Ishikawa (cell line): ENCODE measurements around the gene DIS3L2.
A peak's percentile ranks its signal among the peaks of the same experiment; 100 is the strongest.

Experiments used
- CEBPB ChIP-seq: IDR thresholded peaks from 2 replicates; pipeline ENCODE4 v1.6.1; 2012
- CREB1 ChIP-seq: IDR thresholded peaks from 2 replicates; pipeline ENCODE4 v1.6.1; 2012; ENCODE audit warnings: low read depth
- EGR1 ChIP-seq: IDR thresholded peaks from 2 replicates; pipeline ENCODE4 v1.6.1; 2012
- EP300 ChIP-seq: IDR thresholded peaks from 2 replicates; pipeline ENCODE4 v1.6.1; 2012; ENCODE audit warnings: borderline replicate concordance
- FOXM1 ChIP-seq: IDR thresholded peaks from 2 replicates; pipeline ENCODE4 v1.6.1; 2012; ENCODE audit warnings: low read depth, borderline replicate concordance
- NFIC ChIP-seq: IDR thresholded peaks from 2 replicates; pipeline ENCODE4 v1.6.1; 2012
- RAD21 ChIP-seq: IDR thresholded peaks from 2 replicates; pipeline ENCODE4 v1.6.1; 2012; ENCODE audit warnings: low read depth
- TAF1 ChIP-seq: IDR thresholded peaks from 2 replicates; pipeline ENCODE4 v1.6.1; 2012; ENCODE audit warnings: low read depth, mild to moderate bottlenecking
- TCF12 ChIP-seq: IDR thresholded peaks from 2 replicates; pipeline ENCODE4 v1.6.1; 2012; ENCODE audit warnings: low read depth
- TEAD4 ChIP-seq: IDR thresholded peaks from 2 replicates; pipeline ENCODE4 v1.6.1; 2012
- YY1 ChIP-seq: IDR thresholded peaks from 2 replicates; pipeline ENCODE4 v1.6.1; 2012; ENCODE audit warnings: low read depth
- ZBTB7A ChIP-seq: IDR thresholded peaks from 2 replicates; pipeline ENCODE4 v1.6.1; 2012; ENCODE audit warnings: low read depth
- TF ChIP-seq, protein P1 (sequence below): IDR thresholded peaks from 2 replicates; pipeline ENCODE4 v1.6.1; 2012
- TF ChIP-seq, protein P2 (sequence below): IDR thresholded peaks from 2 replicates; pipeline ENCODE4 v1.6.1; 2012; ENCODE audit warnings: low read depth, mild to moderate bottlenecking
- TF ChIP-seq, protein P3 (sequence below): IDR thresholded peaks from 2 replicates; pipeline ENCODE4 v1.6.1; 2012

Gene DIS3L2

DNA sequence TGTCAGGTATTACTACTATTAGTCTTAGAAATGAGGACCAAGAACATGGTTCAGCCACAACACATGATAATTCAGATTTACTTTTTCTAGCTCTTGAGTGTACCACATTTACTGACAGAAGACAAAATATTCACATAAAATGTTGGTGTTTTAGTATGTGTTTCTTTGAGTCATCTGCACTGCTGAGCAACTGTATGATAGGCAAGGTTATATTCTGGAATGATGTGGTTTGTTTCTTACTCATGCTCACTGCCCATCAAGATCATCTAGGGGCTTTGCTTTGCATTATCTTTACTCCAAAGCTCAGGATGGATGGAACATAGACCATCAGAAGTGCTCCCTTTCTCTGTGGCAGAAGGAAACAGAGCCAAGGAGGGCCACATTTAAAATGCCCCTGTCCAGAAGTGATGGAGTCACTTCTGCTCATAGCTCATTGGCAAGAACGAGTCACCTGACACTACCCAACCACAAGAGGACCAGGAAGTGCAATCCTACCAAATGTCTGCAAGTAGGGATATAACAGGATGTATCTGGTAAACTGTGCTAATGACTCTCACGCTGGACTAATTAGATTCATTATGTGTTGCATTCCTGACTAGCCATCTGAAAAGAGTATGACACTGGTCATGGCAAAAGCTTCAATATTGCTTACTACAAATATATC lies 81.5 kb downstream of the DIS3L2 start:
- no peak for TF ChIP-seq YY1
- TF ChIP-seq, protein P1, sequence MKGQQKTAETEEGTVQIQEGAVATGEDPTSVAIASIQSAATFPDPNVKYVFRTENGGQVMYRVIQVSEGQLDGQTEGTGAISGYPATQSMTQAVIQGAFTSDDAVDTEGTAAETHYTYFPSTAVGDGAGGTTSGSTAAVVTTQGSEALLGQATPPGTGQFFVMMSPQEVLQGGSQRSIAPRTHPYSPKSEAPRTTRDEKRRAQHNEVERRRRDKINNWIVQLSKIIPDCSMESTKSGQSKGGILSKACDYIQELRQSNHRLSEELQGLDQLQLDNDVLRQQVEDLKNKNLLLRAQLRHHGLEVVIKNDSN, result 0 out of 2 replicates have a peak, but pooled peaks have one; percentile 40

DNA sequence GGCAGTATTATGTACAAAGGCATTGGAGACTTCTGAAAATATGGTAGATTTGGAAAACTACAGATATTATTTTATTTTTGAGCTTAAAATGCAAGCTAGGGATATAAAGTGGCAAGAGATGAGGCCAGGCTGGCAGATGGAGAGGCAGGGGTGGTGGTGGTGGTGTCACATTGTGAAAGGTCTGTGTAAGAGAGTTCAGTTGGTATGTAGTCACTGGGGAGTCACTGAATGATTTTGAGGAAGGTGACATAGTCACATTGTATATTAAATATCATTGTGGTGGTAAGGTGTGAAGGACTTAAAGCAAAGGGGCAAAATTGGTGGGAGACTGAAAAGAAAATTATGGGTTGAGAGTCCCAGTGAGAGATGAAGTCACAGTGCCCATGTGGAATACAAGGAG lies 82.5 kb downstream of the DIS3L2 start:
- TF ChIP-seq CEBPB, result no peak
- TF ChIP-seq FOXM1, result no peak

DNA sequence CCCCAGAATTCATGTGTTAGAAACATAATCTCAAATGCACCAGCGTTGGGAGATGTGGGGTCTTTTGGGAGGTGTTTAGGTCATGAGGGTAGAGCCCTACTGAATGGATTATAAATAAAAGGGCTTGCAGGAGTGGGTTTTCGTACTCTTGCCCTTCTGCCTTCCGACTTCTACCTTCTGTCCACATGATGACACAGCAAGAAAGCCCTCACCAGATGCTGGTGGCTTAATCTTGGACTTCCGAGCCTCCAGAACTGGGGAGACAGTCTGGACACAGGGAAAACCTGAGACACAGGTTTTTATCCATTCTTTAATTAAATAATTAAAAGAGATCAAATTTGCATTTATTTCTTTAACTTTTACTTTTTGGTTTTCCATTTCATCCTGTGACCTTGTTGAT lies 87.8 kb downstream of the DIS3L2 start:
- TF ChIP-seq TAF1 (no peak), EGR1 (no peak), ZBTB7A (no peak), YY1 (no peak), FOXM1 (no peak), CEBPB (no peak), CREB1 (no peak)
- TF ChIP-seq, protein P2, sequence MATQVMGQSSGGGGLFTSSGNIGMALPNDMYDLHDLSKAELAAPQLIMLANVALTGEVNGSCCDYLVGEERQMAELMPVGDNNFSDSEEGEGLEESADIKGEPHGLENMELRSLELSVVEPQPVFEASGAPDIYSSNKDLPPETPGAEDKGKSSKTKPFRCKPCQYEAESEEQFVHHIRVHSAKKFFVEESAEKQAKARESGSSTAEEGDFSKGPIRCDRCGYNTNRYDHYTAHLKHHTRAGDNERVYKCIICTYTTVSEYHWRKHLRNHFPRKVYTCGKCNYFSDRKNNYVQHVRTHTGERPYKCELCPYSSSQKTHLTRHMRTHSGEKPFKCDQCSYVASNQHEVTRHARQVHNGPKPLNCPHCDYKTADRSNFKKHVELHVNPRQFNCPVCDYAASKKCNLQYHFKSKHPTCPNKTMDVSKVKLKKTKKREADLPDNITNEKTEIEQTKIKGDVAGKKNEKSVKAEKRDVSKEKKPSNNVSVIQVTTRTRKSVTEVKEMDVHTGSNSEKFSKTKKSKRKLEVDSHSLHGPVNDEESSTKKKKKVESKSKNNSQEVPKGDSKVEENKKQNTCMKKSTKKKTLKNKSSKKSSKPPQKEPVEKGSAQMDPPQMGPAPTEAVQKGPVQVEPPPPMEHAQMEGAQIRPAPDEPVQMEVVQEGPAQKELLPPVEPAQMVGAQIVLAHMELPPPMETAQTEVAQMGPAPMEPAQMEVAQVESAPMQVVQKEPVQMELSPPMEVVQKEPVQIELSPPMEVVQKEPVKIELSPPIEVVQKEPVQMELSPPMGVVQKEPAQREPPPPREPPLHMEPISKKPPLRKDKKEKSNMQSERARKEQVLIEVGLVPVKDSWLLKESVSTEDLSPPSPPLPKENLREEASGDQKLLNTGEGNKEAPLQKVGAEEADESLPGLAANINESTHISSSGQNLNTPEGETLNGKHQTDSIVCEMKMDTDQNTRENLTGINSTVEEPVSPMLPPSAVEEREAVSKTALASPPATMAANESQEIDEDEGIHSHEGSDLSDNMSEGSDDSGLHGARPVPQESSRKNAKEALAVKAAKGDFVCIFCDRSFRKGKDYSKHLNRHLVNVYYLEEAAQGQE, result no peak
- TF ChIP-seq, protein P1, result no peak
- TF ChIP-seq, protein P3, sequence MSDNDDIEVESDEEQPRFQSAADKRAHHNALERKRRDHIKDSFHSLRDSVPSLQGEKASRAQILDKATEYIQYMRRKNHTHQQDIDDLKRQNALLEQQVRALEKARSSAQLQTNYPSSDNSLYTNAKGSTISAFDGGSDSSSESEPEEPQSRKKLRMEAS, result no peak

DNA sequence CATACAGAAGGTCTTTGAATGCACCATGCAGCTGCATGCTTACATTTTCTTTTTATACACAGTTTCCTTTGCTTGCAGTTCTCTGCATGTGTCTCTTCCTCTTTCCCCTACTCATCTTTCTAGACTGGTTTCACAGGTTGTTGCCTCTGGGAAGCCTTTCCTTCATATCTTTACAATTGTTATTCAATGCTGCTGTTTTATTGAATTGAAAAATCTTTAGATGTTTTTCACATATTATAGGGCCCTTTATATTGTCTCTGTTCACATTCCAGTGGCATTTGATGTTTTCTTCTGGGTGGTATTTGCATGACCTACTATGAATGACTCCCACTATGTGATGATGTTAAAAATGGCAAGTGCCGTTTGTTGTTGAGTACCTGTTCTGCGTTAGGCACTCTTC lies 91.1 kb downstream of the DIS3L2 start:
- TF ChIP-seq YY1, result no peak

DNA sequence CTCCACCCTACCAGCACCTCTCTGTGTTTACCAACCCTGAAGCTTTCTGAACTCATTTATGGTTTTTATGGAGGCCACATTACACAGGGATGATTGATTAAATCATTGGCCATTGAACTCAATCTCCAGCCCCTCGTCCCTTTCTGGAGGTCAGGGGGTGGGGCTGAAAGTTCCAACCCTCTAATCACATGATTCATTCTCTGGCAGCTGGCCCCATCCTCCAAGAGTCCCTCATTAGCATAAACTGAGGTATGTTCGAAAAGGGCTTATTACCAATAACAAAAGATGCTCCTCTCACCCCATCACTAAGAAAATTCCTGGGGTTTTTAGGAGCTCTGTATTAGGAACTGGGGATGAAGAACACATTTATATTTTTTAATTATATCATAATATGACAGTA lies 92.3 kb downstream of the DIS3L2 start:
- no peak for TF ChIP-seq EP300
- TF ChIP-seq EGR1, result no peak
- TF ChIP-seq YY1, result no peak
- TF ChIP-seq, protein P1, result no peak
- no peak for TF ChIP-seq TEAD4
- TF ChIP-seq CREB1, result no peak

DNA sequence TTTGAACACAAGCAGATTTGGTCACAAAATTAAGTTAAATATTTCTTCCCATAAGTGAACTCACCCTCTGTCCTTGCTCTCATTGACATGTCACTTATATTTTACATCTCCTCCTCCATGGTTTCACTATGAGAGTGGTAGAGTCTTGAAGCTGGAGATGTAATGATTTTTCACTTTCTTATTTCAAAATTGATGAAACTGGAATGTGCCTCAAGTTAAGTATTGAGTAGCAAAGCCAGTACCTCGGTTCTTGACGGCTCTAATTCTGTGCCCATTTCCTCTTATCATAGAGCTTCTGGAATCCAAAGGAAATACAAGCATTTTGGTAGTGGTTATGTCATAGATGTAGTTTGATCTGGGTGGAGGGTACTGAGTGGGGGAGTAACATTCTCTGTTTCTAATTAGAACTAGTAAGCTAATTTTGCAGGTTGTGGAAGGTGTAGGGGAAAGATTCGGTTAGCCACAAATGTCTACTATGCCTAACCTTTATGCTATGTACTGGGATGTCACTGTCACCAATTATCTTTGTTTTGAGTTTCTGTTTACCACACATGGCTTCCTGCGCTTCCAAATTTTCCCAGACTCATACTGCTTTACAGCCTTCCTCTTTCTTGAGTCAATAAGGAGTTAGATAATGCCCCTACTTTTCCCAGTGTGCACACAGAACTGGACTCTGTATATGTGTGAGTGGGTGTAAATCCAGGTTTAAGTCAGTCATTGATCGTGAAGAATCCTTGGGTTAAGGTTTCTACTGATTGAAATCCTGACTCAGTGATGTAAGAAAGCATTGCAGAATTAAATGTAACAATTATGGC lies 96.8 kb downstream of the DIS3L2 start:
- TF ChIP-seq NFIC (no peak), ZBTB7A (no peak), EP300 (no peak), CEBPB (no peak), TAF1 (no peak), TEAD4 (no peak), CREB1 (no peak), TCF12 (no peak), YY1 (no peak), EGR1 (no peak), FOXM1 (no peak), RAD21 (no peak)
- TF ChIP-seq, protein P3, result no peak
- TF ChIP-seq, protein P2, result no peak
- TF ChIP-seq, protein P1, result no peak
